A549 treated with ZK216348 at 1 μM for 4 hours (cell line): Measurements from ENCODE around the gene UHMK1. TPM values are rescaled to one million over a fixed set of nuclear protein-coding genes. Genes with fewer than 3 reads are reported as not detected.

ENCODE experiments used
- total RNA-seq: library from RNA; stranded (reverse); fragments of 200-300 nt; extraction: Qiagen RNA extraction; gene quantifications from 5 replicates; pipeline ENCODE4 v1.2.3, GENCODE V29; 2022; ENCODE audit warnings: low read depth

Gene UHMK1, protein sequence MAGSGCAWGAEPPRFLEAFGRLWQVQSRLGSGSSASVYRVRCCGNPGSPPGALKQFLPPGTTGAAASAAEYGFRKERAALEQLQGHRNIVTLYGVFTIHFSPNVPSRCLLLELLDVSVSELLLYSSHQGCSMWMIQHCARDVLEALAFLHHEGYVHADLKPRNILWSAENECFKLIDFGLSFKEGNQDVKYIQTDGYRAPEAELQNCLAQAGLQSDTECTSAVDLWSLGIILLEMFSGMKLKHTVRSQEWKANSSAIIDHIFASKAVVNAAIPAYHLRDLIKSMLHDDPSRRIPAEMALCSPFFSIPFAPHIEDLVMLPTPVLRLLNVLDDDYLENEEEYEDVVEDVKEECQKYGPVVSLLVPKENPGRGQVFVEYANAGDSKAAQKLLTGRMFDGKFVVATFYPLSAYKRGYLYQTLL
- total RNA-seq: 7.4 to 23.1 TPM (median 18.0 TPM) in 5 replicates

DNA sequence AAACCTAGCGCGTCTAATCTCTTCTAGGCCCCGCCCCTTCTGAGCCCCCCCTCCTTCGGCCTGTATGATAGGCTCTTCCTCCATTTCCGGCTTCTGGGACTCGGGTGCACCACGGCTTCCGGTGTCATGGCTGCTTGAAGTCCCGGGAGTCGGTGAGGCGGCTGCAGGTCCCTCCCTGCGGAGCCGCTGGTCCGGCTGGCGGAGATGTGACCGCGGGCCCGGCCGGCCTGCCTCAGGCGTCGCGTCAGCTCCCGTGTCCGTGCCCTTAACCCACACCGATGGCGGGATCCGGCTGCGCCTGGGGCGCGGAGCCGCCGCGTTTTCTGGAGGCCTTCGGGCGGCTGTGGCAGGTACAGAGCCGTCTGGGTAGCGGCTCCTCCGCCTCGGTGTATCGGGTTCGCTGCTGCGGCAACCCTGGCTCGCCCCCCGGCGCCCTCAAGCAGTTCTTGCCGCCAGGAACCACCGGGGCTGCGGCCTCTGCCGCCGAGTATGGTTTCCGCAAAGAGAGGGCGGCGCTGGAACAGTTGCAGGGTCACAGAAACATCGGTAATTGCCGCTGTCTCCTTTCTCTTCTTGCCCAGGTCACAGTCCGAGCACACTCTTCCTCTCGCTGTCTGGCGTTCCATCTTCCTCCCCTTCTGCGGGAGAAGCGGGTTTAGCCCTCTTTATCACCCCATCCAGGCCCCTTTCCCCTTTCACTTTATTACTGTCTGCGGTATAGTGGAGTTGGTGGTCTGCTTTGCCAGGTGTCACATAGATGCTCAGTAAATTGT is at the start of gene UHMK1:
TSS of gene UHMK1 (plus strand) at position 96 of the 773 bp plus-strand sequence. CDS start at position 279, 183 bp downstream.

GRCh38 chr1:162561616-162562469 is 64.2 kb downstream of the UHMK1 start, which contains the start of gene UAP1:
Gene UAP1, plus strand, starts transcription at chr1:162561722. Its CDS starts 4,347 bp downstream, at chr1:162566069.

Other genes with a start within 250 kb of the UHMK1 start
- gene SPATA46, start 121.0 kb upstream of the UHMK1 start, total RNA-seq: not detected in 5 replicates
- 0.42 to 0.91 TPM (median 0.75 TPM) in 5 replicates for gene C1orf226, start 116.1 kb upstream of the UHMK1 start, total RNA-seq
- 0.08 to 0.18 TPM (median 0.09 TPM) in 5 replicates for gene SH2D1B, start 85.7 kb upstream of the UHMK1 start, total RNA-seq
- gene UAP1, start 63.9 kb downstream of the UHMK1 start, total RNA-seq: 24.1 to 36.0 TPM (median 30.0 TPM) in 5 replicates
- 0.31 to 0.68 TPM (median 0.47 TPM) in 5 replicates for gene DDR2, start 134.6 kb downstream of the UHMK1 start, total RNA-seq